Endothelial cell of umbilical vein (primary cell): ENCODE results near the gene FOXO6.

Source experiments
- CTCF ChIP-seq, 2 donors: IDR thresholded peaks; 1 replicate in 1 of 2; 2 replicates in 1 of 2; pipeline ENCODE4 v1.5.1; 2011; ENCODE audit warnings: low read length in 2 of 2, mild to moderate bottlenecking in 2 of 2, moderate library complexity in 2 of 2, control low read depth in 1 of 2, inconsistent platforms in 1 of 2, low read depth in 1 of 2; ENCODE audit not compliant: insufficient read depth in 1 of 2; ENCODE audit errors: extremely low read depth in 1 of 2
- EZH2 ChIP-seq: IDR thresholded peaks from 2 replicates; pipeline ENCODE4 v1.6.1; 2012; ENCODE audit warnings: borderline replicate concordance, low read depth, mild to moderate bottlenecking, moderate library complexity, low read length, inconsistent platforms; ENCODE audit not compliant: severe bottlenecking
- FOS ChIP-seq: IDR thresholded peaks from 2 replicates; pipeline ENCODE4 v1.6.1; 2011; ENCODE audit warnings: mild to moderate bottlenecking, low read length, moderate library complexity, borderline replicate concordance; ENCODE audit not compliant: insufficient read depth

- TF ChIP-seq CTCF (IDR thresholded peaks at IDR 0.05; ENCODE audit: extremely low read depth in 1 of 2, insufficient read depth in 1 of 2, low read depth in 1 of 2, low read length in 2 of 2) (no peak), EZH2 (no peak), FOS (no peak)
Measured at GRCh38 chr1:41315146-41315822, 46.0 kb upstream of the FOXO6 start.
